ENCODE results near the gene GM2A. TPM values are rescaled to one million over a fixed set of nuclear protein-coding genes. Genes with fewer than 3 reads are reported as not detected.
A peak's percentile ranks its signal among the peaks of the same experiment; 100 is the strongest.

Gene GM2A
- total and polyA plus RNA-seq, 12 donors, result 15.5 to 81.3 (median 53.9) TPM

- no peak for DNase-seq
- Histone ChIP-seq H3K27me3 (no peaks in the 10 kb centered on the region), H3K9me3 (replicated peaks in 1 of 3) (no peaks in the 10 kb centered on the region), H3K4me1 (replicated peaks in 1 of 2) (peaks cover 8 to 9% of the 10 kb centered on the region in 2 donors), H3K27ac (no peak overlapping the region), H3K4me3 (no peak overlapping the region), H3K36me3 (replicated peaks in 1 of 2) (no peaks in the 10 kb centered on the region)
- TF ChIP-seq POLR2A (IDR thresholded peaks at IDR 0.05) (no peak), CTCF (IDR thresholded peaks at IDR 0.05) (no peak)
- 52 to 76% (median 60%) methylated on average over 2 of the region's 2 CpGs for WGBS, 4 donors
- intact Hi-C loops (cut with DNase I), result no loop called here
Observed at GRCh38 chr5:151317871-151318270, 64.9 kb downstream of the GM2A start.

- TF ChIP-seq POLR2A (IDR thresholded peaks at IDR 0.05) (no peak), CTCF (IDR thresholded peaks at IDR 0.05) (peak in 1 of 6 experiments; percentile 17)
- DNase-seq, result peak in 6 of 7 donors; percentile 16 to 54 (median 23)
- peak overlapping the region in 1 of 5 donors; percentile 37 for H3K27ac ChIP-seq
- H3K4me3 ChIP-seq, result no peak overlapping the region
- peaks cover 8 to 9% of the 10 kb centered on the region in 2 donors for H3K4me1 ChIP-seq (replicated peaks in 1 of 2)
- WGBS, 4 donors, result 43 to 55% (median 47%) methylated on average over 2 of the region's 2 CpGs
- intact Hi-C loops (cut with DNase I), result no loop called here
- no peaks in the 10 kb centered on the region for H3K9me3 ChIP-seq (replicated peaks in 1 of 3)
- H3K36me3 ChIP-seq (replicated peaks in 1 of 2), result no peaks in the 10 kb centered on the region
- no peaks in the 10 kb centered on the region for H3K27me3 ChIP-seq
Observed at GRCh38 chr5:151318850-151319732, 66.1 kb downstream of the GM2A start.

Other genes starting within 250 kb of the GM2A start
- 1,000 to 10,000 TPM in 3 of 9 donors, 100 to 1,000 TPM in 5, 10 to 100 TPM in 1; 51.1 to 1,751 (median 398) TPM for gene GPX3, start 232.6 kb upstream of the GM2A start, total RNA-seq
- 1,000 to 10,000 TPM in 2 of 3 donors, 100 to 1,000 TPM in 1; 365 to 1,619 (median 1,026) TPM for gene GPX3, start 232.6 kb upstream of the GM2A start, polyA plus RNA-seq
- 100 to 1,000 TPM in 6 of 9 donors, 10 to 100 TPM in 3; 36.6 to 129 (median 102) TPM for gene TNIP1, start 172.2 kb upstream of the GM2A start, total RNA-seq
- gene TNIP1, start 172.2 kb upstream of the GM2A start, polyA plus RNA-seq, result 10 to 100 TPM; 42.2 to 85.1 (median 68.1) TPM
- gene ANXA6, start 95.4 kb upstream of the GM2A start, total RNA-seq, result 100 to 1,000 TPM; 127 to 382 (median 258) TPM
- gene ANXA6, start 95.4 kb upstream of the GM2A start, polyA plus RNA-seq, result 100 to 1,000 TPM; 115 to 176 (median 139) TPM
- 100 to 1,000 TPM; 123 to 241 (median 175) TPM for gene CCDC69, start 29.1 kb upstream of the GM2A start, total RNA-seq
- gene CCDC69, start 29.1 kb upstream of the GM2A start, polyA plus RNA-seq, result 100 to 1,000 TPM in 2 of 3 donors, 10 to 100 TPM in 1; 76.1 to 176 (median 148) TPM
- gene SLC36A3, start 50.6 kb downstream of the GM2A start, total RNA-seq, result not detected
- gene SLC36A3, start 50.6 kb downstream of the GM2A start, polyA plus RNA-seq, result not detected
- under 1 TPM in 1 of 9 donors, not detected in 8; 0.06 TPM for gene SLC36A2, start 94.4 kb downstream of the GM2A start, total RNA-seq
- gene SLC36A2, start 94.4 kb downstream of the GM2A start, polyA plus RNA-seq, result under 1 TPM in 2 of 3 donors, not detected in 1; 0.07 to 0.17 TPM
- gene SLC36A1, start 194.4 kb downstream of the GM2A start, total RNA-seq, result 10 to 100 TPM in 5 of 9 donors, 1 to 10 TPM in 4; 5.3 to 15.4 (median 10.0) TPM
- 1 to 10 TPM; 3.0 to 8.2 (median 6.4) TPM for gene SLC36A1, start 194.4 kb downstream of the GM2A start, polyA plus RNA-seq